Smooth muscle cell (in vitro differentiated cells): ENCODE results near the gene PACC1. TPM values are rescaled to one million over a fixed set of nuclear protein-coding genes. Genes with fewer than 3 reads are reported as not detected.

Experiments used
- DNase-seq: peaks from one replicate; lab custom pipeline; 2025; ENCODE audit not compliant: unreplicated experiment; lab: John Stamatoyannopoulos, UW
- H2AFZ ChIP-seq: fragments of 200-600 bp; sonication (generic); 2 replicates; pipeline ENCODE4 v1.6.0; 2016; ENCODE audit warnings: antibody characterized with exemption, low read depth, mild to moderate bottlenecking
- H3F3A ChIP-seq: fragments of 200-600 bp; sonication (generic); 2 replicates; pipeline ENCODE4 v1.6.0; 2017; ENCODE audit warnings: antibody characterized with exemption, low read depth
- H3K27ac ChIP-seq: fragments of 200-600 bp; sonication (generic); 2 replicates; pipeline ENCODE4 v1.5.1; 2016; ENCODE audit warnings: low read depth, mild to moderate bottlenecking
- H3K27me3 ChIP-seq: fragments of 200-600 bp; sonication (generic); 2 replicates; pipeline ENCODE4 v1.6.1; 2016; ENCODE audit warnings: low read depth, mild to moderate bottlenecking
- H3K36me3 ChIP-seq: fragments of 200-600 bp; sonication (generic); 2 replicates; pipeline ENCODE4 v1.5.1; 2016; ENCODE audit warnings: low read depth
- H3K4me1 ChIP-seq: fragments of 200-600 bp; sonication (generic); 2 replicates; pipeline ENCODE4 v1.5.1; 2016; ENCODE audit warnings: low read depth
- H3K4me2 ChIP-seq: fragments of 200-600 bp; sonication (generic); 2 replicates; pipeline ENCODE4 v1.6.0; 2016; ENCODE audit warnings: mild to moderate bottlenecking
- H3K4me3 ChIP-seq: fragments of 200-600 bp; sonication (generic); 2 replicates; pipeline ENCODE4 v1.5.1; 2016; ENCODE audit warnings: mild to moderate bottlenecking
- H3K79me2 ChIP-seq: fragments of 200-600 bp; sonication (generic); 2 replicates; pipeline ENCODE4 v1.6.0; 2016; ENCODE audit warnings: low read depth, mild to moderate bottlenecking
- H3K9ac ChIP-seq: fragments of 200-600 bp; sonication (generic); 2 replicates; pipeline ENCODE4 v1.6.0; 2016; ENCODE audit warnings: low read depth
- H3K9me3 ChIP-seq: fragments of 200-600 bp; sonication (generic); replicated peaks from 2 replicates; pipeline ENCODE4 v1.5.1; 2016; ENCODE audit warnings: low read depth
- H4K20me1 ChIP-seq: fragments of 200-600 bp; sonication (generic); 2 replicates; pipeline ENCODE4 v1.6.0; 2016; ENCODE audit warnings: low read depth
- CTCF ChIP-seq: fragments of 200-600 bp; sonication (generic); IDR thresholded peaks from 2 replicates; pipeline ENCODE4 v1.5.1; 2017; ENCODE audit warnings: borderline replicate concordance, mild to moderate bottlenecking, antibody characterized with exemption; ENCODE audit not compliant: insufficient read depth, poor library complexity, severe bottlenecking
- WGBS: methylation state at CpG from one replicate; pipeline ENCODE4 v1.1.7; 2016; ENCODE audit warnings: low lambda C conversion rate; 5-methylcytosine and 5-hydroxymethylcytosine counted together
- polyA plus RNA-seq: library from polyadenylated mRNA; unstranded; fragments of >200 nt; fragmentation: Nextera tagmentation; extraction: Ambion mirVana; gene quantifications from 2 replicates; pipeline ENCODE4 v1.2.1, GENCODE V29; 2016
- total RNA-seq: library from RNA; depleted of rRNA; stranded (reverse); fragments of >200 nt; gene quantifications from 2 replicates; pipeline ENCODE4 v1.2.3, GENCODE V29; 2014

The PACC1 gene
- total and polyA plus RNA-seq, 2 experiments from 2014 or later, result 8.5 to 8.8 TPM

- H4K20me1 ChIP-seq, result no peaks in the 10 kb centered on the region
- no peak overlapping the region for H3K4me2 ChIP-seq
- no peaks in the 10 kb centered on the region for H3K4me1 ChIP-seq
- no peak overlapping the region for H3K27ac ChIP-seq
- no peak overlapping the region for H3K4me3 ChIP-seq
- no peaks in the 10 kb centered on the region for H3F3A ChIP-seq
- H3K36me3 ChIP-seq, result no peaks in the 10 kb centered on the region
- WGBS, result 100% methylated on average over 2 of the region's 2 CpGs
- no peak overlapping the region for H3K9ac ChIP-seq
- H3K27me3 ChIP-seq, result no peaks in the 10 kb centered on the region
- DNase-seq, result no peak
- no peaks in the 10 kb centered on the region for H3K9me3 ChIP-seq
- H2AFZ ChIP-seq, result no peak overlapping the region
- no peak for TF ChIP-seq CTCF
- no peaks in the 10 kb centered on the region for H3K79me2 ChIP-seq
These were observed 35.3 kb downstream of the PACC1 start for GRCh38 chr1:212379366-212379765.

DNA sequence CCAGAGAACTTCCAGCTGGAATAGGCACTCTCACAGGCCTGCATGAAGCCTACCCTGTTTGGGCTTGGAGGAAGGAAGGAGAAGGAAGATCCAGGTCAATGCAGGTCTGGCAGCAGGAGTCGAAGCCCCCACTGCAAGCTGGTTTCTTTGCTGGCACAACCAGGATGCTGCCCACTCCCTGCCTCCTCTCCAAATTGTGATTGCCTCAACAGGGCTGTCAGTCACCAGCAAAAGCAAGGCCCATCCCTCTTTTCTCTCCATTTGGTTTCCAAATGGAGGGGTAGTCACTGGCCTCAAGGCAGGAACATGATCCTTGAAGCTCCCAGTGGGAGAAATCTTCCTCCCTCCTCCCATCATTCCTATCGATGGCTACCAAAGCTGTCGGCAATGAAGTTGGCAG, 37.0 kb downstream of the PACC1 start:
- Histone ChIP-seq H3K4me2 (no peak overlapping the region), H3F3A (no peaks in the 10 kb centered on the region), H3K4me1 (no peaks in the 10 kb centered on the region), H3K27ac (no peak overlapping the region), H2AFZ (no peak overlapping the region), H3K79me2 (no peaks in the 10 kb centered on the region), H3K9me3 (peaks cover 5% of the 10 kb centered on the region), H3K4me3 (no peak overlapping the region), H3K36me3 (no peaks in the 10 kb centered on the region), H3K9ac (no peak overlapping the region), H3K27me3 (no peaks in the 10 kb centered on the region), H4K20me1 (no peaks in the 10 kb centered on the region)
- 83% methylated on average over 3 of the region's 3 CpGs for WGBS
- no peak for DNase-seq
- TF ChIP-seq CTCF, result no peak

- no peak overlapping the region for H3K9ac ChIP-seq
- no peak overlapping the region for H2AFZ ChIP-seq
- peaks cover 5% of the 10 kb centered on the region for H3K9me3 ChIP-seq
- no peaks in the 10 kb centered on the region for H3K79me2 ChIP-seq
- no peaks in the 10 kb centered on the region for H4K20me1 ChIP-seq
- no peak overlapping the region for H3K4me2 ChIP-seq
- 86% methylated on average over 5 of the region's 5 CpGs for WGBS
- H3K27me3 ChIP-seq, result no peaks in the 10 kb centered on the region
- TF ChIP-seq CTCF, result no peak
- no peaks in the 10 kb centered on the region for H3K4me1 ChIP-seq
- DNase-seq, result no peak
- H3K4me3 ChIP-seq, result no peak overlapping the region
- H3K36me3 ChIP-seq, result no peaks in the 10 kb centered on the region
- H3F3A ChIP-seq, result no peaks in the 10 kb centered on the region
- no peak overlapping the region for H3K27ac ChIP-seq
These were observed 38.7 kb downstream of the PACC1 start for GRCh38 chr1:212375986-212376385.

DNA sequence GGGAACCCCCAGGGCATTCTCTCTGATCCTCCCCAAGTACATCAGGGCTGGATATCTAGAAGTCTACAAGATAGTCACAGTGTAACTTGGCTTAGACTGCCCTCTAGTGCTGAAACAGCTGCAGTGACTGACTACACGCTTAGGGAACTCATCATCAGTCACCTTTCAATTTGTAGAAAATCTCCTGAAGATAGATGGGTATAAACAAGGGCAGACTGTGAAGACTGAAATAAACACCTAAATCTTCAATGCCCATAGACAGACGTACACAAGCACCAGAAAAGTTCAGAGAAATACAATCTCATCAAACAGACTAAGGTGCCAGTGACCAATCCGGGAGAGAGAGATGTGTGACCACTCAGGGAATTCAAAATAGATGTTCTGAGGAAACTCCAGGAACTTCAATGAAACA, 46.6 kb downstream of the PACC1 start:
- Histone ChIP-seq H3K4me2 (no peak overlapping the region), H3K27ac (no peak overlapping the region), H3F3A (no peaks in the 10 kb centered on the region), H3K79me2 (no peaks in the 10 kb centered on the region), H3K4me1 (no peaks in the 10 kb centered on the region), H3K9me3 (peaks cover 5% of the 10 kb centered on the region), H3K4me3 (no peak overlapping the region), H4K20me1 (peaks cover 5% of the 10 kb centered on the region), H3K36me3 (no peaks in the 10 kb centered on the region), H2AFZ (no peak overlapping the region), H3K27me3 (no peaks in the 10 kb centered on the region), H3K9ac (no peak overlapping the region)
- peak; percentile 79 for TF ChIP-seq CTCF
- no peak for DNase-seq
- WGBS, result 57% methylated on average over 3 of the region's 3 CpGs
